Measurements from ENCODE around the gene GPRIN1. TPM values are rescaled to one million over a fixed set of nuclear protein-coding genes. Genes with fewer than 3 reads are reported as not detected.
A peak's percentile ranks its signal among the peaks of the same experiment; 100 is the strongest.

GPRIN1 gene
- total RNA-seq, 2 donors from 2014 or later = 0.27 to 2.0 TPM

DNA sequence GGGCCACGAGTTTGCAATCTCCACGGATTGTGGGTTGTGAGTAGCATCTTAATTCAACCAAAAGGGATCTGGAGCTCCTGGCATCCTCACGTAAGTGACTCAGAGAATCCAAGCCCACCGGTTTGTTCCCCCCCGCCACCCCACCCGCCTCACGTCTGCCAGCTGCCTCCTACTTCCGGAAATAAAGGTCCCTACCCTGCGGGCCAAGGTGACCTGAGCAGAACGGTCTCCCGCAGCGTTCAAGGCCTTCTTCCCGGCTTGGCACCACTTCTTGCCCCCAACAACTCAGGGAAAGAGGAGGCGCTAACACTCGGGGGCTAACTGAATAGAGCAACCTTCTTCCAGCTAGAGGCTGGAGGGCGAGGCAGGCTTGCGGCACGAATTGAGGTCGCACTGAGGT, 8.8 kb upstream of the GPRIN1 start:
- peaks cover 9% of the 10 kb centered on the region for H3K27me3 ChIP-seq (replicated peaks; ENCODE audit: insufficient read depth)
- H3K9me3 ChIP-seq = no peaks in the 10 kb centered on the region
- no peaks in the 10 kb centered on the region for H3K36me3 ChIP-seq
- TF ChIP-seq, protein P1, sequence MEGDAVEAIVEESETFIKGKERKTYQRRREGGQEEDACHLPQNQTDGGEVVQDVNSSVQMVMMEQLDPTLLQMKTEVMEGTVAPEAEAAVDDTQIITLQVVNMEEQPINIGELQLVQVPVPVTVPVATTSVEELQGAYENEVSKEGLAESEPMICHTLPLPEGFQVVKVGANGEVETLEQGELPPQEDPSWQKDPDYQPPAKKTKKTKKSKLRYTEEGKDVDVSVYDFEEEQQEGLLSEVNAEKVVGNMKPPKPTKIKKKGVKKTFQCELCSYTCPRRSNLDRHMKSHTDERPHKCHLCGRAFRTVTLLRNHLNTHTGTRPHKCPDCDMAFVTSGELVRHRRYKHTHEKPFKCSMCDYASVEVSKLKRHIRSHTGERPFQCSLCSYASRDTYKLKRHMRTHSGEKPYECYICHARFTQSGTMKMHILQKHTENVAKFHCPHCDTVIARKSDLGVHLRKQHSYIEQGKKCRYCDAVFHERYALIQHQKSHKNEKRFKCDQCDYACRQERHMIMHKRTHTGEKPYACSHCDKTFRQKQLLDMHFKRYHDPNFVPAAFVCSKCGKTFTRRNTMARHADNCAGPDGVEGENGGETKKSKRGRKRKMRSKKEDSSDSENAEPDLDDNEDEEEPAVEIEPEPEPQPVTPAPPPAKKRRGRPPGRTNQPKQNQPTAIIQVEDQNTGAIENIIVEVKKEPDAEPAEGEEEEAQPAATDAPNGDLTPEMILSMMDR (IDR thresholded peaks at IDR 0.05) = no peak
- DNase-seq (ENCODE audit: low spot score) (no peak), ATAC-seq (ENCODE audit: insufficient number of reproducible peaks, low FRiP score, low read depth) (no peak)
- H3K4me3 ChIP-seq = peak overlapping the region; percentile 38
- H3K4me1 ChIP-seq (ENCODE audit: control insufficient read depth in 1 of 2, low read depth in 2 of 2) = peaks cover 8 to 21% of the 10 kb centered on the region in 2 donors
- H3K27ac ChIP-seq = no peak overlapping the region

DNA sequence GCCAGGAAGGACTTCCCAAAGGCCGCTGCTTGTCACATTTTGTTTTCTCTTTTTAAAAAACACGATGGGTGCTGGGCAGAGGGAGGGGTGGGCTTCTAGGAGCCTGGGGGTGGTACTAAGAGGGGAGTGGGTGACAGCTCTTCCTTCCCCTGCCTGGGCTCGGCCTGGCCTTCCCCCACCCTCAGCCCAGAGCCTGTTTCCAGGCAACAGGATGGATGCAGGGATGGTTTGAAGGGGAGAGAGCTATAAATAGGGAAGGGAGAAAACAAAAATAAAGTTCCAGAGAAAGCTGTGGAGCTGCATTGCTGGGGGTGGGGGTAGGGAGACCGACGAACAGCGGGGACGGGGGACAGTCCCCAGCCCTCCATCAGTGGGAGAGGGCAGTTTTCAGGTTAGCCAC, 6.6 kb upstream of the GPRIN1 start:
- Histone ChIP-seq H3K4me1 (ENCODE audit: control insufficient read depth in 1 of 2, low read depth in 2 of 2) (peaks cover 8 to 21% of the 10 kb centered on the region in 2 donors), H3K9me3 (no peaks in the 10 kb centered on the region), H3K27ac (no peak overlapping the region), H3K36me3 (no peaks in the 10 kb centered on the region), H3K27me3 (replicated peaks; ENCODE audit: insufficient read depth) (peaks cover 9% of the 10 kb centered on the region), H3K4me3 (no peak overlapping the region)
- TF ChIP-seq, protein P1 (IDR thresholded peaks at IDR 0.05) = no peak
- DNase-seq (ENCODE audit: low spot score) (no peak), ATAC-seq (ENCODE audit: insufficient number of reproducible peaks, low FRiP score, low read depth) (no peak)

DNA sequence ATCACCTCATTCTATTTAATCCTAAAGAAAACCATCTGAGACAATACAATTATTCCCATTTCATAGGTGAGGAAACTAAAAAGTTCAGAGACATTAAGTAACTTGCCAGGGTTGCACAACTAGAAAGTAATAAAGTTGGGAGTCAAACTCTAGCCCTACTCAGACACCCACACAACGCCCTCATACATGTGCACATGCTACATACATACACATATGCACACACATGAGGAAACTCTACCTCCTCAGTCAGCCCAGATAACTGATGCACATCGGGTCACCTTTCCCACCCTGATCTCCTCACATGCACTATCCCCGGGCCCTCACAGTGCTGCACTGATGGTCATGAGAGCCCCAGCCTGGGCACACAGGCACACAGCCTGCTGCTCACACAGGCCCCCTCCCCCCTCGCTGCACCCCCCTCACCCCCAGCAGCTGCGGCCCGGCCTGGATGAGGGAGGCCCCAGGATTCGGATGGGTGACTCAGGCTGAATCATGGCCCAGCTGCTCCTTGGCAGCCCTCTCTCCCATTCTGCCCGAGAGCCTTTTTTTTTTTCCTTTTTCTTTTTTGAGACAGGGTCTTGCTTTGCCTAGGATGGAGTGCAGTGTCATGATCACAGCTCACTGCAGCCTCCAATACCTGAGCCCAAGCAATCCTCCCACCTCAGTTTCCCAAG, 5.0 kb upstream of the GPRIN1 start:
- TF ChIP-seq, protein P1 (IDR thresholded peaks at IDR 0.05) = no peak
- Histone ChIP-seq H3K36me3 (no peaks in the 10 kb centered on the region), H3K4me3 (no peak overlapping the region), H3K9me3 (no peaks in the 10 kb centered on the region), H3K4me1 (ENCODE audit: control insufficient read depth in 1 of 2, low read depth in 2 of 2) (peaks cover 8 to 9% of the 10 kb centered on the region in 2 donors), H3K27me3 (replicated peaks; ENCODE audit: insufficient read depth) (peaks cover 7% of the 10 kb centered on the region), H3K27ac (no peak overlapping the region)
- no peak for ATAC-seq (ENCODE audit: insufficient number of reproducible peaks, low FRiP score, low read depth)
- DNase-seq (ENCODE audit: low spot score) = no peak

DNA sequence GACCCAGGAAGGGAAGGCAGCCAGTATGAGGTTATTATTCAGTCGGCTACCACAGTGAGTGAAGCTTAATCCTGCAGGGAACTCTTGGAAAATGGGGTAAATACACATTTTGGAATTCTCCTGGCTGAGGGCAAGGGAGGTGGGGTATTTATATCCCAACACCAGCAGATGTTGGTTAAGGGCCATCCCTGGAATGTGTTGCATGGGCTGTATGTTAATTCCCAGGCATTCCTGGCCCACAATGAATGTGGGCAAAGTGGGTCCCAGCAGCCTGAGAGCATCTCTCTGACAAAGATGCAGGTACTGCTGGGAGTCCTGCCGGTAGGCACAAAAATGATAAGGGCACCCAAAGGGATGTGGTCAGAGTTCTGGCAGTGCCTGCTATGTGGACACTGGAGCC, 2.9 kb upstream of the GPRIN1 start:
- TF ChIP-seq, protein P1 (IDR thresholded peaks at IDR 0.05) = no peak
- DNase-seq (ENCODE audit: low spot score) = no peak
- no peak for ATAC-seq (ENCODE audit: insufficient number of reproducible peaks, low FRiP score, low read depth)
- H3K4me3 ChIP-seq = no peak overlapping the region
- no peaks in the 10 kb centered on the region for H3K36me3 ChIP-seq
- H3K27ac ChIP-seq = no peak overlapping the region
- H3K27me3 ChIP-seq (replicated peaks; ENCODE audit: insufficient read depth) = no peaks in the 10 kb centered on the region
- no peaks in the 10 kb centered on the region for H3K4me1 ChIP-seq (ENCODE audit: control insufficient read depth in 1 of 2, low read depth in 2 of 2)
- H3K9me3 ChIP-seq = no peaks in the 10 kb centered on the region

DNA sequence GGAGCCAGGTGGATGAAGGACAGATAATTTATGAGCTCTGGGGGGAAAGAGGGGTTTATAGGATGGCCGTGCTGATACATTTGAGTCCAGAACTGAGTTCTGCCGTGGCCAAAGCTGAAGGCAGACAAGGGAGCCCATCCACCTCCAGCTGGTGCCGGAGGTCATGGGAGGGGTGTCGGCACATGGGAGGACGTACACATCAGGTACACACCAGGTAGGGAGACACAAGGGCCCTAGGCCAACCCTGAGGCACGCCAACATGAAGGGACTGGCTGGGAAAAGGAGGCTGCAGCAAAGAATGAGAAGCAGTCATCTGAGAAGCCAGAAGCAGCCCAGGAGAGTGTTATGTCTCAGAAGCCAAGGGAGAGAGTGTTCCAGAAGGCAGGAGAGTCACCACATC, 2.1 kb upstream of the GPRIN1 start:
- no peak for DNase-seq (ENCODE audit: low spot score)
- no peaks in the 10 kb centered on the region for H3K27me3 ChIP-seq (replicated peaks; ENCODE audit: insufficient read depth)
- no peaks in the 10 kb centered on the region for H3K36me3 ChIP-seq
- H3K4me1 ChIP-seq (ENCODE audit: control insufficient read depth in 1 of 2, low read depth in 2 of 2) = no peaks in the 10 kb centered on the region
- no peak overlapping the region for H3K4me3 ChIP-seq
- H3K9me3 ChIP-seq = no peaks in the 10 kb centered on the region
- H3K27ac ChIP-seq = no peak overlapping the region
- TF ChIP-seq, protein P1 (IDR thresholded peaks at IDR 0.05) = no peak
- no peak for ATAC-seq (ENCODE audit: insufficient number of reproducible peaks, low FRiP score, low read depth)
